CD4-positive, CD25-positive, alpha-beta regulatory T cell (primary cell): ENCODE results near the gene CYRIA. TPM values are rescaled to one million over a fixed set of nuclear protein-coding genes. Genes with fewer than 3 reads are reported as not detected.

Experiments used
- ATAC-seq, 2 donors: fragments of 150-1000 bp; cut with Tn5 transposase; one replicate each; pipeline ENCODE4 v1.10.0; 2021; ENCODE audit warnings: low read depth in 2 of 2, moderate number of reproducible peaks in 2 of 2, moderate library complexity in 1 of 2
- DNase-seq, 3 donors: peaks; one replicate each; pipeline versions ENCODE4 v3.0.0 to v3.0.0-alpha.2; 2012 to 2022; ENCODE audit warnings: mixed read lengths in 1 of 3
- H3K27ac ChIP-seq: one replicate; pipeline ENCODE4 v1.7.0; 2013; ENCODE audit warnings: mild to moderate bottlenecking, low read length; ENCODE audit not compliant: insufficient read depth, poor library complexity, severe bottlenecking
- H3K27me3 ChIP-seq: one replicate; pipeline ENCODE4 v1.7.0; 2013; ENCODE audit warnings: low read length; ENCODE audit not compliant: control insufficient read depth, insufficient read depth
- H3K36me3 ChIP-seq: one replicate; pipeline ENCODE4 v1.7.0; 2013; ENCODE audit warnings: mild to moderate bottlenecking, low read length, moderate library complexity; ENCODE audit not compliant: control insufficient read depth, insufficient read depth
- H3K4me1 ChIP-seq: 2 replicates; pipeline ENCODE4 v1.7.0; 2013; ENCODE audit warnings: mild to moderate bottlenecking, low read length; ENCODE audit not compliant: insufficient read depth, control insufficient read depth, poor library complexity, severe bottlenecking
- H3K4me3 ChIP-seq: one replicate; pipeline ENCODE4 v1.7.0; 2013; ENCODE audit warnings: low read depth, mild to moderate bottlenecking, low read length, moderate library complexity
- H3K9me3 ChIP-seq, 2 experiments: 1 replicate in 1 of 2; 2 replicates in 1 of 2; pipeline ENCODE4 v1.7.0; 2013; ENCODE audit warnings: low read length in 2 of 2, mild to moderate bottlenecking in 1 of 2, moderate library complexity in 1 of 2; ENCODE audit not compliant: control insufficient read depth in 2 of 2
- H3K27ac Mint-ChIP-seq, 3 donors: one replicate each; pipeline ENCODE4 v1.8.0; 2020 to 2022; ENCODE audit warnings: mild to moderate bottlenecking in 3 of 3, mixed read lengths in 3 of 3, moderate library complexity in 2 of 3
- H3K27me3 Mint-ChIP-seq: one replicate; pipeline ENCODE4 v1.8.0; 2022; ENCODE audit warnings: mild to moderate bottlenecking, mixed read lengths
- H3K36me3 Mint-ChIP-seq: one replicate; pipeline ENCODE4 v1.8.0; 2020; ENCODE audit warnings: mixed read lengths
- H3K4me1 Mint-ChIP-seq, 4 donors: one replicate each; pipeline ENCODE4 v1.8.0; 2020 to 2022; ENCODE audit warnings: mixed read lengths in 4 of 4, mild to moderate bottlenecking in 1 of 4
- H3K4me3 Mint-ChIP-seq, 4 donors: one replicate each; pipeline ENCODE4 v1.8.0; 2020 to 2022; ENCODE audit warnings: mild to moderate bottlenecking in 4 of 4, mixed read lengths in 4 of 4, moderate library complexity in 3 of 4
- H3K9me3 Mint-ChIP-seq, 7 donors: one replicate each; pipeline ENCODE4 v1.8.0; 2020 to 2022; ENCODE audit warnings: mixed read lengths in 7 of 7, mild to moderate bottlenecking in 3 of 7, moderate library complexity in 2 of 7
- polyA plus RNA-seq, 4 donors: library from polyadenylated mRNA; unstranded; fragments of 300-500 nt; fragmentation: Illumina TruSeq; gene quantifications; one replicate each; pipeline ENCODE4 v1.2.3, GENCODE V29; 2021
- total RNA-seq: library from RNA; stranded (reverse); gene quantifications from one replicate; pipeline ENCODE4 v1.2.3, GENCODE V29; 2022

CYRIA gene
- total and polyA plus RNA-seq, 5 donors from 2014 or later = 0.25 TPM; not detected in 4

- H3K4me1 ChIP-seq = peaks cover 11% of the 10 kb centered on the region
- peaks cover 0 to 20% (median 7%) of the 10 kb centered on the region in 4 donors for H3K4me1 Mint-ChIP-seq
- ATAC-seq (no peak), DNase-seq (peak in 1 of 3 donors; percentile 4)
- H3K36me3 ChIP-seq = no peaks in the 10 kb centered on the region
- no peak overlapping the region for H3K27ac ChIP-seq
- peaks cover 0 to 6% (median 0%) of the 10 kb centered on the region in 7 donors for H3K9me3 Mint-ChIP-seq
- no peaks in the 10 kb centered on the region for H3K36me3 Mint-ChIP-seq
- no peaks in the 10 kb centered on the region for H3K9me3 ChIP-seq
- peaks cover 12% of the 10 kb centered on the region for H3K27me3 ChIP-seq
- H3K27ac Mint-ChIP-seq = no peak overlapping the region
- H3K4me3 Mint-ChIP-seq = peak overlapping the region in 3 of 4 donors; percentile 58 to 85 (median 75)
- peaks cover 28% of the 10 kb centered on the region for H3K27me3 Mint-ChIP-seq
- no peak overlapping the region for H3K4me3 ChIP-seq
Observed at GRCh38 chr2:16666449-16666801, 791 bp upstream of the CYRIA start.

- peaks cover 0 to 6% (median 0%) of the 10 kb centered on the region in 7 donors for H3K9me3 Mint-ChIP-seq
- no peaks in the 10 kb centered on the region for H3K36me3 Mint-ChIP-seq
- ATAC-seq = peak in 1 of 2 donors; percentile 14
- peaks cover 11% of the 10 kb centered on the region for H3K4me1 ChIP-seq
- H3K4me3 ChIP-seq = no peak overlapping the region
- no peaks in the 10 kb centered on the region for H3K36me3 ChIP-seq
- H3K27me3 Mint-ChIP-seq = peaks cover 28% of the 10 kb centered on the region
- DNase-seq = no peak
- peak overlapping the region in 3 of 4 donors; percentile 38 to 52 (median 43) for H3K4me3 Mint-ChIP-seq
- H3K27ac Mint-ChIP-seq = no peak overlapping the region
- no peak overlapping the region for H3K27ac ChIP-seq
- H3K4me1 Mint-ChIP-seq = peaks cover 0 to 20% (median 7%) of the 10 kb centered on the region in 4 donors
- no peaks in the 10 kb centered on the region for H3K9me3 ChIP-seq
- peaks cover 12% of the 10 kb centered on the region for H3K27me3 ChIP-seq
Observed at GRCh38 chr2:16664809-16665747, 556 bp downstream of the CYRIA start.

GRCh38 chr2:16664052-16664731, 1.4 kb downstream of the CYRIA start:
- Histone ChIP-seq H3K9me3 (no peaks in the 10 kb centered on the region), H3K27ac (no peak overlapping the region), H3K27me3 (peaks cover 12% of the 10 kb centered on the region), H3K36me3 (no peaks in the 10 kb centered on the region), H3K4me3 (no peak overlapping the region), H3K4me1 (peaks cover 11% of the 10 kb centered on the region)
- Mint-ChIP-seq H3K9me3 (peaks cover 0 to 6% (median 0%) of the 10 kb centered on the region in 7 donors), H3K4me1 (peaks cover 0 to 20% (median 7%) of the 10 kb centered on the region in 4 donors), H3K27me3 (peaks cover 28% of the 10 kb centered on the region), H3K36me3 (no peaks in the 10 kb centered on the region), H3K4me3 (peak overlapping the region in 1 of 4 donors; percentile 48), H3K27ac (no peak overlapping the region)
- DNase-seq (peak in 1 of 3 donors; percentile 6), ATAC-seq (no peak)

GRCh38 chr2:16663121-16663905, 2.3 kb downstream of the CYRIA start:
- no peak overlapping the region for H3K4me3 ChIP-seq
- peaks cover 12% of the 10 kb centered on the region for H3K27me3 ChIP-seq
- Mint-ChIP-seq H3K9me3 (peaks cover 0 to 7% (median 0%) of the 10 kb centered on the region in 7 donors), H3K4me1 (peaks cover 0 to 20% (median 7%) of the 10 kb centered on the region in 4 donors), H3K27me3 (peaks cover 28% of the 10 kb centered on the region), H3K4me3 (no peak overlapping the region), H3K36me3 (no peaks in the 10 kb centered on the region), H3K27ac (no peak overlapping the region)
- no peak overlapping the region for H3K27ac ChIP-seq
- DNase-seq = no peak
- ATAC-seq = no peak
- H3K36me3 ChIP-seq = no peaks in the 10 kb centered on the region
- peaks cover 11% of the 10 kb centered on the region for H3K4me1 ChIP-seq
- no peaks in the 10 kb centered on the region for H3K9me3 ChIP-seq

- Histone ChIP-seq H3K9me3 (no peaks in the 10 kb centered on the region), H3K27ac (no peak overlapping the region), H3K4me1 (peaks cover 11% of the 10 kb centered on the region)
Observed at GRCh38 chr2:16661936-16662839, 3.4 kb downstream of the CYRIA start.

GRCh38 chr2:16661526-16661925, 4.1 kb downstream of the CYRIA start:
- H3K4me1 Mint-ChIP-seq = peaks cover 0 to 20% (median 7%) of the 10 kb centered on the region in 4 donors
- H3K4me3 ChIP-seq = no peak overlapping the region
- ATAC-seq = no peak

More at GRCh38 chr2:16661936-16662839, 3.4 kb downstream of the CYRIA start:
- DNase-seq (no peak), ATAC-seq (no peak)
- Histone ChIP-seq H3K4me3 (no peak overlapping the region), H3K36me3 (no peaks in the 10 kb centered on the region), H3K27me3 (peaks cover 10% of the 10 kb centered on the region)
- peaks cover 36% of the 10 kb centered on the region for H3K27me3 Mint-ChIP-seq
- H3K27ac Mint-ChIP-seq = no peak overlapping the region
- H3K36me3 Mint-ChIP-seq = no peaks in the 10 kb centered on the region
- peaks cover 0 to 20% (median 7%) of the 10 kb centered on the region in 4 donors for H3K4me1 Mint-ChIP-seq
- H3K4me3 Mint-ChIP-seq = no peak overlapping the region
- H3K9me3 Mint-ChIP-seq = peaks cover 0 to 7% (median 0%) of the 10 kb centered on the region in 7 donors

More at GRCh38 chr2:16661526-16661925, 4.1 kb downstream of the CYRIA start:
- Mint-ChIP-seq H3K27me3 (peaks cover 37% of the 10 kb centered on the region), H3K4me3 (no peak overlapping the region), H3K36me3 (no peaks in the 10 kb centered on the region), H3K9me3 (peaks cover 0 to 7% (median 0%) of the 10 kb centered on the region in 7 donors), H3K27ac (no peak overlapping the region)
- no peaks in the 10 kb centered on the region for H3K9me3 ChIP-seq
- no peak overlapping the region for H3K27ac ChIP-seq
- peaks cover 7% of the 10 kb centered on the region for H3K27me3 ChIP-seq
- no peaks in the 10 kb centered on the region for H3K36me3 ChIP-seq
- DNase-seq = no peak
- peaks cover 11% of the 10 kb centered on the region for H3K4me1 ChIP-seq
